ENCODE data around the gene CLMN. TPM values are rescaled to one million over a fixed set of nuclear protein-coding genes. Genes with fewer than 3 reads are reported as not detected.

Gene CLMN
- total and polyA plus RNA-seq, 2 donors, result 0.71 to 1.9 TPM

DNA sequence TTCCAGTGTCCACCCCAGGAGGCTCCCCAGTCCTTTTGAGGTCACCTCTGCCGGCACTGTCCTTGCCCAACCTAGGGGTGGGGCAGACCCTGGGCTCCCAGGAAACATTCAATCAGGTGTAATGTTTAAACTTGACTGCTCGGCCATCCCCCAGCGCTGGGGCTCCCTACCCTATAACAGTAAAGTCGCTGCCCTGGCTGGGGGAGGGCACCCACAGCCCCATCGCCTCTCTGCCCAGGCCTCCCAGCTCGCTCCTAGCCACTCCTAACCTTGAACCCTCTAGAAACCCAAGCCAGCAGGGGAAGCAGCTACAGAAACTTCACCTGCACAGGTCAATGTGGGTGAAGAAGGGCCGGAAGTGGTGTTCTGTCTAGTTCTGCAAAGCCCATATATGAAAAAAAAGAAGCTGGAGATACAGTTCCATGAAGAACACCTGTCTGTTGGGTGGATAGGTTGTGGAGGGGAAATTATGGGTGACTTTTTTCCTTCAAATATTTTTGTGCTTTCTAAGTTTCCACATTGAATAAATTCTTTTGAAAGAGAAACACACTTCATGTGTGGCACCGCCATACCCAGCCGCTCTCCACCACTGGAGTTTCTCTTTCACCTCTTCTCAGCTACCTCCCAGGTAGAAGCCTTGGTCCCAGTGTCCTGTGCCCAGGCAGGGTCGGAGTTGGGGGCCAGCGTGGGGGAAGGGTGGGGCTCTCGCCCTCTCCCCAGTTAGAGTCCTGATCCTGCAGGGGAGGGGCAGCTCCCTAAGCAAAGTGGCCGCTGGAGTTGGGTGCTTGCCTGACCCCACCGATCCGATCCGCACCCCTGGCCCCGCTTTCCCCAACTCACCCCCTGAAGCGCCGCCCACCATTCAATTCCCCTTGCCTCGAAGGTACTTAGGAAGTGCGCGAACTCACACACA, 1.1 kb downstream of the CLMN start:
- H3K4me1 ChIP-seq (ENCODE audit: control insufficient read depth in 2 of 2, insufficient read depth in 2 of 2, low read length in 2 of 2), result peaks cover 6 to 14% of the 10 kb centered on the region in 2 donors
- peak overlapping the region in 1 of 2 donors; percentile 40 for H3K27ac ChIP-seq (ENCODE audit: low read depth in 1 of 2, low read length in 1 of 2)

DNA sequence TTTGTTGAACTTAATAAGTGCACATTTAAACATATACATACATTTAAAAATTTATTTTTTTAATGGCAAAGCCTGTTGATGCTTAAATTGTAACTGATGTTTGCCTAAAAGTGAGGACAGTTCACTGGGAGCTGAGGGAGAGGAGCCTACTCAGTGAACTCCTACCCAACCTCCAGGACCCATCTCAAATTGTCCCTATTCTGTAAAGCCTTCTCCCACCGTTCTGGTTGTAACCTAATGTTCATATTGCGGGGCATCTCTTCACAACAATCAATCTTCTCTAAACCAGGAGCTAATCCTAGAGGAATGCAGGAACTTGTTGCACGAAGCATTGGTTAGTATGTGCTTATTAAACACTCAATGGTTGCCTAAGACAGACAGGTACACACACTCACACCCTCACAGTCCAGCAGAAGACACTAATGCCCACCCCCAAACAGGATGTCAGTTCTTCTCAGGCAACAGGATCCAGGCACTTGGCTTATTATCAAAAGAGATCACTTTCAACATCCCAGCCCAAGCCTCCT, 1.8 kb downstream of the CLMN start:
- Histone ChIP-seq H3K9me3 (ENCODE audit: control insufficient read depth in 2 of 2, insufficient read depth in 1 of 2, low read length in 1 of 2) (no peaks in the 10 kb centered on the region), H3K4me3 (ENCODE audit: low read length in 2 of 2) (no peak overlapping the region), H3K27ac (ENCODE audit: low read depth in 1 of 2, low read length in 1 of 2) (no peak overlapping the region), H3K4me1 (ENCODE audit: control insufficient read depth in 2 of 2, insufficient read depth in 2 of 2, low read length in 2 of 2) (peaks cover 6 to 14% of the 10 kb centered on the region in 2 donors), H3K36me3 (ENCODE audit: control insufficient read depth in 2 of 2, insufficient read depth in 2 of 2, low read length in 1 of 2) (no peaks in the 10 kb centered on the region), H3K27me3 (ENCODE audit: control insufficient read depth in 2 of 2, insufficient read depth in 1 of 2, low read length in 1 of 2) (peaks cover 6 to 46% of the 10 kb centered on the region in 2 donors)
- 92% methylated on average over 3 of the region's 3 CpGs for WGBS
- DNase-seq (ENCODE audit: low read depth in 6 of 9, low spot score in 9 of 9), result no peak

More for the DNA sequence above, 1.1 kb downstream of the CLMN start:
- H3K36me3 ChIP-seq (ENCODE audit: control insufficient read depth in 2 of 2, insufficient read depth in 2 of 2, low read length in 1 of 2), result no peaks in the 10 kb centered on the region
- WGBS, result 34% methylated on average over 22 of the region's 22 CpGs
- H3K4me3 ChIP-seq (ENCODE audit: low read length in 2 of 2), result peak overlapping the region; percentile 14 to 68
- no peaks in the 10 kb centered on the region for H3K9me3 ChIP-seq (ENCODE audit: control insufficient read depth in 2 of 2, insufficient read depth in 1 of 2, low read length in 1 of 2)
- peaks cover 6 to 48% of the 10 kb centered on the region in 2 donors for H3K27me3 ChIP-seq (ENCODE audit: control insufficient read depth in 2 of 2, insufficient read depth in 1 of 2, low read length in 1 of 2)
- no peak for DNase-seq (ENCODE audit: low read depth in 6 of 9, low spot score in 9 of 9)

DNA sequence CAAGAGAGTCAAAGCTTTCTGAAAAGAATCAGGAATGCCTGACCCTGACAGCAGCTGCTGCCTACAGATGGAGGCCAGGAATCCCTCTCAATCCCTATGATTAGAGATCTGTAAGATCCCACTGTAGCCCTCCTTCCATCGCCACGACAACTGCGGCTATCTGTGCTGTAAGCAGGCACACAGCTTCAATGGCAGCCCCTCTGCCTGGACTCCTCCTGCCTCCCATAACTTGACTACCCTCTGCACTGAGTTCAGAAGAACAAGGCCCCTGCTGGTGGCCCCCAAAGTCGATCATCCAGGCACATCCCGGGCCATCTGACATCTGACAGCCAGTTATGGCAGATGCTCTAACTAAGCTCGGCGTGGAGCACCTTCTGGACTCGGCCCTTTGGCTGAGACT, 2.9 kb downstream of the CLMN start:
- Histone ChIP-seq H3K27me3 (ENCODE audit: control insufficient read depth in 2 of 2, insufficient read depth in 1 of 2, low read length in 1 of 2) (peaks cover 6 to 44% of the 10 kb centered on the region in 2 donors), H3K4me3 (ENCODE audit: low read length in 2 of 2) (no peak overlapping the region), H3K27ac (ENCODE audit: low read depth in 1 of 2, low read length in 1 of 2) (no peak overlapping the region), H3K36me3 (ENCODE audit: control insufficient read depth in 2 of 2, insufficient read depth in 2 of 2, low read length in 1 of 2) (no peaks in the 10 kb centered on the region), H3K9me3 (ENCODE audit: control insufficient read depth in 2 of 2, insufficient read depth in 1 of 2, low read length in 1 of 2) (no peaks in the 10 kb centered on the region), H3K4me1 (ENCODE audit: control insufficient read depth in 2 of 2, insufficient read depth in 2 of 2, low read length in 2 of 2) (peaks cover 6 to 14% of the 10 kb centered on the region in 2 donors)
- WGBS, result 90% methylated on average over 8 of the region's 8 CpGs
- no peak for DNase-seq (ENCODE audit: low read depth in 6 of 9, low spot score in 9 of 9)

DNA sequence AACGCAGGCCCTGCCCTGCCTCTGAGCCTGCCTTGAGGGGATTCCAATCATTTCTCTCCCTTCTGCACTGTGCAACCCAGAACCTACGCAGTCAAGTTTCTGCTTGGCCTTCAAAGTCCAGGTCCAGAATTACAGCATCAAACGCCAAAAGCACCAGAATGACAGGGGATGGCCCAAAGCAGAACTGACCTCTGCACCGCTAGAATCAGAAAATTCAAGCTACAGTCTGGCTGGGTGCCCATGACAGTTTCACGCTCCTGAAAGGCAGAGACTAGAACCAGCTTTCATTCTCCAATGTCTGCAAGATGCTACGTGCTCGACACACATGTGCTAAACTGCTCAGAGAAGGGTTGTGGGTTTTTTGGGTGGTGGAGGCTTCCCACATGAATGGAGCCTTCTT, 4.1 kb downstream of the CLMN start:
- Histone ChIP-seq H3K4me1 (ENCODE audit: control insufficient read depth in 2 of 2, insufficient read depth in 2 of 2, low read length in 2 of 2) (peaks cover 6 to 14% of the 10 kb centered on the region in 2 donors), H3K9me3 (ENCODE audit: control insufficient read depth in 2 of 2, insufficient read depth in 1 of 2, low read length in 1 of 2) (no peaks in the 10 kb centered on the region), H3K36me3 (ENCODE audit: control insufficient read depth in 2 of 2, insufficient read depth in 2 of 2, low read length in 1 of 2) (no peaks in the 10 kb centered on the region), H3K27ac (ENCODE audit: low read depth in 1 of 2, low read length in 1 of 2) (no peak overlapping the region), H3K4me3 (ENCODE audit: low read length in 2 of 2) (no peak overlapping the region), H3K27me3 (ENCODE audit: control insufficient read depth in 2 of 2, insufficient read depth in 1 of 2, low read length in 1 of 2) (peaks cover 5 to 34% of the 10 kb centered on the region in 2 donors)
- WGBS, result 87% methylated on average over 7 of the region's 7 CpGs
- no peak for DNase-seq (ENCODE audit: low read depth in 6 of 9, low spot score in 9 of 9)

DNA sequence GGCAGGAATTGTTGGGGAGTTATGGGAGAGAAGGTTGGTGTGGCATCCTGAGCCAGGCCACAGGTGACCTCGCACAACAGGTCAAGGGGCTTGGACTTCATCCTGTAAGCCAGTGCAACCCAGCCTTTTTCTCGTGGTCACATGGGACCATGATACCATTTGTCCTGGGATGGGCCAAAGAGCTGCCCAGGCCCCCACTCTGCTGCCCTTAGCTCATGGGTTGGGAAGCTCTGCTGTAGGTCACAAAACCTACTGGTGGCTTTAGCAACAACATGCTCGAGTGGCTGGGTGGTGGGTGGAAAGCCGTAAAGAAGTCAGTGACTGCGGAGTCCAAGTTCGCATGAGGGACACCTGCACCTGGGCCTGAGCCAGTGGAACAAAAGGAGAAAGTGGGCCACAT, 4.6 kb downstream of the CLMN start:
- peaks cover 4 to 29% of the 10 kb centered on the region in 2 donors for H3K27me3 ChIP-seq (ENCODE audit: control insufficient read depth in 2 of 2, insufficient read depth in 1 of 2, low read length in 1 of 2)
- peaks cover 4 to 13% of the 10 kb centered on the region in 2 donors for H3K4me1 ChIP-seq (ENCODE audit: control insufficient read depth in 2 of 2, insufficient read depth in 2 of 2, low read length in 2 of 2)
- no peak overlapping the region for H3K4me3 ChIP-seq (ENCODE audit: low read length in 2 of 2)
- H3K27ac ChIP-seq (ENCODE audit: low read depth in 1 of 2, low read length in 1 of 2), result no peak overlapping the region
- 94% methylated on average over 6 of the region's 6 CpGs for WGBS
- H3K9me3 ChIP-seq (ENCODE audit: control insufficient read depth in 2 of 2, insufficient read depth in 1 of 2, low read length in 1 of 2), result no peaks in the 10 kb centered on the region
- no peak for DNase-seq (ENCODE audit: low read depth in 6 of 9, low spot score in 9 of 9)
- no peaks in the 10 kb centered on the region for H3K36me3 ChIP-seq (ENCODE audit: control insufficient read depth in 2 of 2, insufficient read depth in 2 of 2, low read length in 1 of 2)

DNA sequence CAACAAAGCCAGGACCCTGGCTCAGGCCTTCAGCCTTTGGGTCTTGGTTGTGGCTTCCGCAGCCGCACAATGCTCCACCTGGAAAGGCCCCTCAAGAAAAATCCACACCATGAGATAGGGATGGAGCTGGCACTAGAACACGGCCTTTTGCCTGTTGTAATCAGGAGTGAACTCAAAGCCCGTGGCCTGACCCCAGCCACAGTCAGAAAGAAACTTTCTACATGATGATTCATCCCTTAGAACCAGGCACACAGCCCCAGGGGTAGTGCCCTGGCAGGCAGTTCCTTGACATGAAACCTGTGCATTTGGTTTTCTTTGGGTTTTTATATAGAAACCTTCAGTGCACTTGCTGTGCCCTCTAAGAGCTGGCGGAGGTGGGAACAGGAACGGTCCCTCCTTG, 5.1 kb downstream of the CLMN start:
- no peaks in the 10 kb centered on the region for H3K36me3 ChIP-seq (ENCODE audit: control insufficient read depth in 2 of 2, insufficient read depth in 2 of 2, low read length in 1 of 2)

DNA sequence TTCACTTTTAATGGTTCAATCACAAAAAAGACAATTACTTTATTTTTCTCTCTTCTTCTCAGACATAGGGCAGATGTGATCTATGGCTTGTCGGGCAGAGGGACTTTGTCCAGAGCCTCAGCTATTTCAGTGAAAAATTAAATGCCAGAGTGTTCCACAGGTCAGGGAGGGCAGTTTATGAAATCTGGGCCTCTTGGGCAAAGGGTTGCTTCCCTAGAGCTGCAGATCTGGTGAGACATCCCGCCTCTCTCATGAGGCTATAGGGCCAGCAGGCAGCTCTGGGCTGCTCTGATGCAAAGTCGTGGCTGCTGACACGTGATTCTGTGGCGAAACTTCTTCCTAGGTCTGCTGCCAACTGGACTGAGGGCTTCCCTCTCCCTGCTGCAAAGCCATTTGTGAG, 6.0 kb downstream of the CLMN start:
- Histone ChIP-seq H3K9me3 (ENCODE audit: control insufficient read depth in 2 of 2, insufficient read depth in 1 of 2, low read length in 1 of 2) (no peaks in the 10 kb centered on the region), H3K4me1 (ENCODE audit: control insufficient read depth in 2 of 2, insufficient read depth in 2 of 2, low read length in 2 of 2) (peaks cover 1 to 4% of the 10 kb centered on the region in 2 donors), H3K36me3 (ENCODE audit: control insufficient read depth in 2 of 2, insufficient read depth in 2 of 2, low read length in 1 of 2) (no peaks in the 10 kb centered on the region), H3K27ac (ENCODE audit: low read depth in 1 of 2, low read length in 1 of 2) (no peak overlapping the region), H3K27me3 (ENCODE audit: control insufficient read depth in 2 of 2, insufficient read depth in 1 of 2, low read length in 1 of 2) (peaks cover 4 to 18% of the 10 kb centered on the region in 2 donors), H3K4me3 (ENCODE audit: low read length in 2 of 2) (no peak overlapping the region)
- no peak for DNase-seq (ENCODE audit: low read depth in 6 of 9, low spot score in 9 of 9)
- 72% methylated on average over 5 of the region's 5 CpGs for WGBS

More for the DNA sequence above, 5.1 kb downstream of the CLMN start:
- no peaks in the 10 kb centered on the region for H3K9me3 ChIP-seq (ENCODE audit: control insufficient read depth in 2 of 2, insufficient read depth in 1 of 2, low read length in 1 of 2)
- WGBS, result 94% methylated on average over 6 of the region's 6 CpGs
- H3K27ac ChIP-seq (ENCODE audit: low read depth in 1 of 2, low read length in 1 of 2), result no peak overlapping the region
- H3K27me3 ChIP-seq (ENCODE audit: control insufficient read depth in 2 of 2, insufficient read depth in 1 of 2, low read length in 1 of 2), result peaks cover 4 to 27% of the 10 kb centered on the region in 2 donors
- peaks cover 3 to 11% of the 10 kb centered on the region in 2 donors for H3K4me1 ChIP-seq (ENCODE audit: control insufficient read depth in 2 of 2, insufficient read depth in 2 of 2, low read length in 2 of 2)
- H3K4me3 ChIP-seq (ENCODE audit: low read length in 2 of 2), result no peak overlapping the region
- no peak for DNase-seq (ENCODE audit: low read depth in 6 of 9, low spot score in 9 of 9)

DNA sequence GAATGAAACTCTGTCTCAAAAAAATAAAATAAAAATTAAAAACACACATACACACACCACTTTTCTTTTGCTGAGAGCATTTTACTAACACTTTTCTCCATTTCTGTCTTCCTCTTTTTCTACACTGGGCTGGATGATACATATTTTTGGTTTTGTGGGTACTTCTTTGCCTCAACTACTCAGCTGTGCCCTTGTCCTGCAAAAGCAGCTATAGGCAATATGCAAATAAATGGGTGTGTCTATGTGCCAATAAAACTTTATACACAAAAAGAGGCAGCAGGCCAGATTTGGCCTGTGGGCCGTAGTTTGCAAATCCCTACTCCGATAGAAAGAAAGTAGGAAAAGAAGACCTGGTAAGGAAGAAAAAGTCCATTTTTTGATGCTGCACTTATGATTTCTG, 6.5 kb downstream of the CLMN start:
- H3K4me1 ChIP-seq (ENCODE audit: control insufficient read depth in 2 of 2, insufficient read depth in 2 of 2, low read length in 2 of 2), result peaks cover 0 to 3% of the 10 kb centered on the region in 2 donors
- no peak for DNase-seq (ENCODE audit: low read depth in 6 of 9, low spot score in 9 of 9)
- 96% methylated on average over 2 of the region's 2 CpGs for WGBS

DNA sequence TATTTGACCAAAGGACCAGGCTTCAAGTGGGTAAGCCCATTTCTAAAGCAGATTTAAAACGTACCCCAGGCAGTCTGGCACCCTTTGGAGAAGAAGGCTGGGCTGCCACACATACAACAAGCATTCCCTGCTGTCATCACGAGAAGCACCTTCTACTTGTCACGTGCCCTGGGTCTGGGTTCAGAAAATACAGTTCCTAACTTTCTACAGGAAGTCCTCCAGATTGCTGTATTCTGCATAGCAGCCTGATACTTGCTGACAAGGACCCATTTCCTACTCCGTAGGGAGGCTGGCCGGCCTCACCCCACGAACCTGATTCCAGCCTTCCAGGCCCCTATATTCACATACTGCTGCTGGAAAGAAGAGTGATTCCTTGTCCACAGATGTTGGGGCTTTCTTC, 7.4 kb downstream of the CLMN start:
- 92% methylated on average over 6 of the region's 6 CpGs for WGBS
- no peak for DNase-seq (ENCODE audit: low read depth in 6 of 9, low spot score in 9 of 9)
- peaks cover 0 to 8% of the 10 kb centered on the region in 2 donors for H3K27me3 ChIP-seq (ENCODE audit: control insufficient read depth in 2 of 2, insufficient read depth in 1 of 2, low read length in 1 of 2)
- H3K4me3 ChIP-seq (ENCODE audit: low read length in 2 of 2), result no peak overlapping the region
- H3K4me1 ChIP-seq (ENCODE audit: control insufficient read depth in 2 of 2, insufficient read depth in 2 of 2, low read length in 2 of 2), result peaks cover 0 to 3% of the 10 kb centered on the region in 2 donors
- no peaks in the 10 kb centered on the region for H3K9me3 ChIP-seq (ENCODE audit: control insufficient read depth in 2 of 2, insufficient read depth in 1 of 2, low read length in 1 of 2)
- no peaks in the 10 kb centered on the region for H3K36me3 ChIP-seq (ENCODE audit: control insufficient read depth in 2 of 2, insufficient read depth in 2 of 2, low read length in 1 of 2)
- no peak overlapping the region for H3K27ac ChIP-seq (ENCODE audit: low read depth in 1 of 2, low read length in 1 of 2)

More for the DNA sequence above, 6.5 kb downstream of the CLMN start:
- Histone ChIP-seq H3K36me3 (ENCODE audit: control insufficient read depth in 2 of 2, insufficient read depth in 2 of 2, low read length in 1 of 2) (no peaks in the 10 kb centered on the region), H3K9me3 (ENCODE audit: control insufficient read depth in 2 of 2, insufficient read depth in 1 of 2, low read length in 1 of 2) (no peaks in the 10 kb centered on the region), H3K27me3 (ENCODE audit: control insufficient read depth in 2 of 2, insufficient read depth in 1 of 2, low read length in 1 of 2) (peaks cover 0 to 13% of the 10 kb centered on the region in 2 donors), H3K4me3 (ENCODE audit: low read length in 2 of 2) (no peak overlapping the region), H3K27ac (ENCODE audit: low read depth in 1 of 2, low read length in 1 of 2) (no peak overlapping the region)
